Mononuclear cell (primary cell): ENCODE measurements around the gene CLBA1. TPM values are rescaled to one million over a fixed set of nuclear protein-coding genes. Genes with fewer than 3 reads are reported as not detected.

ENCODE experiments used
- H3K27me3 ChIP-seq: 2 replicates; pipeline ENCODE4 v1.6.0; 2011; ENCODE audit warnings: low read length, control low read depth; ENCODE audit not compliant: insufficient read depth
- H3K4me1 ChIP-seq: 2 replicates; pipeline ENCODE4 v1.5.1; 2011; ENCODE audit warnings: mild to moderate bottlenecking, low read length, control low read depth; ENCODE audit not compliant: insufficient read depth
- H3K4me3 ChIP-seq: 2 replicates; pipeline ENCODE4 v1.5.1; 2011; ENCODE audit warnings: mild to moderate bottlenecking, low read length, moderate library complexity
- H3K9me3 ChIP-seq: 2 replicates; pipeline ENCODE4 v1.5.1; 2011; ENCODE audit warnings: low read depth, mild to moderate bottlenecking, control low read depth, low read length
- total RNA-seq: library from RNA; depleted of rRNA; stranded (reverse); fragments of >200 nt; gene quantifications from one replicate; pipeline ENCODE4 v1.2.3, GENCODE V29; 2012

CLBA1 gene
- total RNA-seq, 1 donor: 0.94 TPM

- no peaks in the 10 kb centered on the region for H3K27me3 ChIP-seq
- H3K9me3 ChIP-seq: no peaks in the 10 kb centered on the region
- no peak overlapping the region for H3K4me3 ChIP-seq
- H3K4me1 ChIP-seq: peaks cover 15% of the 10 kb centered on the region
Measured at GRCh38 chr14:105012171-105012985, 26.8 kb downstream of the CLBA1 start.

GRCh38 chr14:105013150-105013785 lies 27.7 kb downstream of the CLBA1 start:
- H3K4me3 ChIP-seq: no peak overlapping the region
- H3K4me1 ChIP-seq: peaks cover 19% of the 10 kb centered on the region
- H3K9me3 ChIP-seq: no peaks in the 10 kb centered on the region
- no peaks in the 10 kb centered on the region for H3K27me3 ChIP-seq

- Histone ChIP-seq H3K27me3 (no peaks in the 10 kb centered on the region), H3K9me3 (no peaks in the 10 kb centered on the region), H3K4me3 (no peak overlapping the region), H3K4me1 (peaks cover 26% of the 10 kb centered on the region)
Measured at GRCh38 chr14:105014032-105014431, 28.4 kb downstream of the CLBA1 start.

- no peaks in the 10 kb centered on the region for H3K9me3 ChIP-seq
- H3K27me3 ChIP-seq: no peaks in the 10 kb centered on the region
- H3K4me3 ChIP-seq: no peak overlapping the region
- H3K4me1 ChIP-seq: peaks cover 32% of the 10 kb centered on the region
Measured at GRCh38 chr14:105014631-105015030, 29.0 kb downstream of the CLBA1 start.

- H3K4me3 ChIP-seq: no peak overlapping the region
- H3K9me3 ChIP-seq: no peaks in the 10 kb centered on the region
- peaks cover 39% of the 10 kb centered on the region for H3K4me1 ChIP-seq
- no peaks in the 10 kb centered on the region for H3K27me3 ChIP-seq
Measured at GRCh38 chr14:105015242-105015641, 29.7 kb downstream of the CLBA1 start.

- H3K27me3 ChIP-seq: no peaks in the 10 kb centered on the region
- H3K4me3 ChIP-seq: no peak overlapping the region
- H3K4me1 ChIP-seq: peaks cover 41% of the 10 kb centered on the region
- H3K9me3 ChIP-seq: no peaks in the 10 kb centered on the region
Measured at GRCh38 chr14:105015905-105016304, 30.3 kb downstream of the CLBA1 start.

GRCh38 chr14:105018414-105018813 lies 32.8 kb downstream of the CLBA1 start:
- Histone ChIP-seq H3K9me3 (no peaks in the 10 kb centered on the region), H3K27me3 (no peaks in the 10 kb centered on the region), H3K4me1 (peaks cover 55% of the 10 kb centered on the region), H3K4me3 (no peak overlapping the region)

- Histone ChIP-seq H3K27me3 (no peaks in the 10 kb centered on the region), H3K4me3 (peak overlapping the region; percentile 68), H3K4me1 (peaks cover 63% of the 10 kb centered on the region), H3K9me3 (no peaks in the 10 kb centered on the region)
Measured at GRCh38 chr14:105019861-105020814, 34.5 kb downstream of the CLBA1 start.

- no peaks in the 10 kb centered on the region for H3K9me3 ChIP-seq
- peaks cover 66% of the 10 kb centered on the region for H3K4me1 ChIP-seq
- H3K4me3 ChIP-seq: peak within 1 kb of the TSS; percentile 68
Measured at GRCh38 chr14:105020815-105021655, 35.4 kb downstream of the CLBA1 start, which contains the start of gene CDCA4. Gene CDCA4, minus strand, starts transcription at chr14:105021083. Its CDS starts 9,154 bp downstream, at chr14:105011929.

GRCh38 chr14:105021656-105022275 lies 36.2 kb downstream of the CLBA1 start:
- Histone ChIP-seq H3K4me1 (peaks cover 66% of the 10 kb centered on the region), H3K9me3 (no peaks in the 10 kb centered on the region), H3K27me3 (no peaks in the 10 kb centered on the region), H3K4me3 (peak overlapping the region; percentile 44)

More at GRCh38 chr14:105020815-105021655, 35.4 kb downstream of the CLBA1 start, which contains the start of gene CDCA4:
- H3K27me3 ChIP-seq: no peaks in the 10 kb centered on the region

GRCh38 chr14:105022276-105022670 lies 36.7 kb downstream of the CLBA1 start:
- Histone ChIP-seq H3K9me3 (no peaks in the 10 kb centered on the region), H3K4me1 (peaks cover 71% of the 10 kb centered on the region), H3K4me3 (no peak overlapping the region), H3K27me3 (no peaks in the 10 kb centered on the region)

GRCh38 chr14:105023144-105023543 lies 37.6 kb downstream of the CLBA1 start:
- H3K27me3 ChIP-seq: no peaks in the 10 kb centered on the region
- peaks cover 73% of the 10 kb centered on the region for H3K4me1 ChIP-seq
- no peaks in the 10 kb centered on the region for H3K9me3 ChIP-seq
- H3K4me3 ChIP-seq: no peak overlapping the region

- Histone ChIP-seq H3K4me1 (peaks cover 65% of the 10 kb centered on the region), H3K9me3 (no peaks in the 10 kb centered on the region)
Measured at GRCh38 chr14:105023791-105024480, 38.3 kb downstream of the CLBA1 start.

More at GRCh38 chr14:105023791-105024480, 38.3 kb downstream of the CLBA1 start:
- no peaks in the 10 kb centered on the region for H3K27me3 ChIP-seq
- H3K4me3 ChIP-seq: no peak overlapping the region
